Measurements from ENCODE around the gene SAMM50. TPM values are rescaled to one million over a fixed set of nuclear protein-coding genes. Genes with fewer than 3 reads are reported as not detected.

SAMM50 gene
- total and polyA plus RNA-seq, 10 of the 15 experiments (the other 5 are each of a cell fraction or from before 2014, with no cell fraction given): 38.2 to 126 (median 62.4) TPM

DNA sequence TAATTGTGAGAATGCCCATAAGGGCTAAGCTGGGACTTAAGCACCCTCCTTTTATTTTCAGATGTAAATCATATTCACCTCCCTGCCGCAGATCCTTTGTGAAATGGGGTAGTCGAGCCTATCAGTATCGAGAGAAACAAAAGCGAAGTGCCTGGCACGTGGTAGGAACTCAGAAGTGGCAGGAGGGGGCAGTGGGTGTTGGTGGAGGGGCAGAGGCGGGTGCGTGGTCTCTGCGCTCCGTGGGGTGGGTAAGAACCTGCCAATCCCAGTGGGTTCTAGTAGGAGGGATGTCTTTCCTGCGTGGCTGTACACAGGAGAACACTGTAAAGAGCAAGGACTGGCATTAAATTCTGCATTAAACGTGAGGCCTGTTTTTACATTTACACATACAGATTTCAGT, 47.1 kb downstream of the SAMM50 start:
- ChIA-PET RAD21 (ENCODE audit: unreplicated experiment) (interaction anchor here (1.0 kb wide), 1 partner anchor 81 kb away, joined by 4 read pairs; no protein-coding TSS in a partner anchor), SMC1A (ENCODE audit: uncharacterized antibody, unreplicated experiment) (no interaction called here), CTCF (interaction anchor here (1.3 kb wide), 1 partner anchor 84 kb away, joined by 4 read pairs; no protein-coding TSS in a partner anchor), POLR2A (no interaction called here)
- Histone ChIP-seq H2AFZ (ENCODE audit: control insufficient read depth, low read depth, low read length) (no peak overlapping the region), H4K20me1 (ENCODE audit: control insufficient read depth, insufficient read depth) (no peaks in the 10 kb centered on the region), H3K9ac (ENCODE audit: control insufficient read depth, insufficient read depth, low read length) (no peak overlapping the region), H3K4me3 (no peak overlapping the region), H3K36me3 (ENCODE audit: control insufficient read depth in 2 of 2, insufficient read depth in 2 of 2, low read length in 1 of 2) (peaks cover 5 to 6% of the 10 kb centered on the region in 2 experiments; a peak in 3 of 4 replicates), H3K9me3 (replicated peaks; ENCODE audit: control insufficient read depth, insufficient read depth, low read length) (no peaks in the 10 kb centered on the region; the same call in 2 of the 3 replicates), H3K4me2 (ENCODE audit: control insufficient read depth, insufficient read depth) (no peak overlapping the region), H3K27ac (ENCODE audit: control insufficient read depth, insufficient read depth) (no peak overlapping the region), H3K27me3 (replicated peaks in 1 of 2; ENCODE audit: control insufficient read depth in 2 of 2, insufficient read depth in 2 of 2, low read length in 1 of 2) (no peaks in the 10 kb centered on the region), H3K4me1 (ENCODE audit: control insufficient read depth, insufficient read depth, low read length) (no peaks in the 10 kb centered on the region), H3K79me2 (ENCODE audit: control insufficient read depth, insufficient read depth, low read length) (no peaks in the 10 kb centered on the region)
- FAIRE-seq (no peak), DNase-seq (ENCODE audit: low read depth, low spot score) (no peak), ATAC-seq (no peak)
- in situ Hi-C loops (cut with MboI): no loop called here
- intact Hi-C loops (cut with micrococcal nuclease; ENCODE audit: unreplicated experiment): no loop called here
- 89% methylated on average over 11 of the region's 11 CpGs for WGBS (ENCODE audit: insufficient coverage, insufficient replicate concordance, low lambda C conversion rate, missing lambda C conversion rate)
- BruUV-seq (replicated peaks): no TSS peak
- TF ChIP-seq ZSCAN29 (IDR thresholded peaks at IDR 0.05): no peak
- TF ChIP-seq POU2F2 (IDR thresholded peaks at IDR 0.05; ENCODE audit: borderline replicate concordance, low read depth, low read length): no peak
- TF ChIP-seq, protein P1, sequence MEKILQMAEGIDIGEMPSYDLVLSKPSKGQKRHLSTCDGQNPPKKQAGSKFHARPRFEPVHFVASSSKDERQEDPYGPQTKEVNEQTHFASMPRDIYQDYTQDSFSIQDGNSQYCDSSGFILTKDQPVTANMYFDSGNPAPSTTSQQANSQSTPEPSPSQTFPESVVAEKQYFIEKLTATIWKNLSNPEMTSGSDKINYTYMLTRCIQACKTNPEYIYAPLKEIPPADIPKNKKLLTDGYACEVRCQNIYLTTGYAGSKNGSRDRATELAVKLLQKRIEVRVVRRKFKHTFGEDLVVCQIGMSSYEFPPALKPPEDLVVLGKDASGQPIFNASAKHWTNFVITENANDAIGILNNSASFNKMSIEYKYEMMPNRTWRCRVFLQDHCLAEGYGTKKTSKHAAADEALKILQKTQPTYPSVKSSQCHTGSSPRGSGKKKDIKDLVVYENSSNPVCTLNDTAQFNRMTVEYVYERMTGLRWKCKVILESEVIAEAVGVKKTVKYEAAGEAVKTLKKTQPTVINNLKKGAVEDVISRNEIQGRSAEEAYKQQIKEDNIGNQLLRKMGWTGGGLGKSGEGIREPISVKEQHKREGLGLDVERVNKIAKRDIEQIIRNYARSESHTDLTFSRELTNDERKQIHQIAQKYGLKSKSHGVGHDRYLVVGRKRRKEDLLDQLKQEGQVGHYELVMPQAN (conservative IDR thresholded peaks at IDR 0.05): no peak
- TF ChIP-seq, protein P2, sequence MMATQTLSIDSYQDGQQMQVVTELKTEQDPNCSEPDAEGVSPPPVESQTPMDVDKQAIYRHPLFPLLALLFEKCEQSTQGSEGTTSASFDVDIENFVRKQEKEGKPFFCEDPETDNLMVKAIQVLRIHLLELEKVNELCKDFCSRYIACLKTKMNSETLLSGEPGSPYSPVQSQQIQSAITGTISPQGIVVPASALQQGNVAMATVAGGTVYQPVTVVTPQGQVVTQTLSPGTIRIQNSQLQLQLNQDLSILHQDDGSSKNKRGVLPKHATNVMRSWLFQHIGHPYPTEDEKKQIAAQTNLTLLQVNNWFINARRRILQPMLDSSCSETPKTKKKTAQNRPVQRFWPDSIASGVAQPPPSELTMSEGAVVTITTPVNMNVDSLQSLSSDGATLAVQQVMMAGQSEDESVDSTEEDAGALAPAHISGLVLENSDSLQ (IDR thresholded peaks at IDR 0.05): no peak
- TF ChIP-seq CHD1 (IDR thresholded peaks at IDR 0.05; ENCODE audit: low read depth, low read length): no peak
- no peak for TF ChIP-seq BCL11A (IDR thresholded peaks at IDR 0.05; ENCODE audit: low read depth, low read length)
- no peak for TF ChIP-seq IKZF2 (IDR thresholded peaks at IDR 0.05)
- no peak for TF ChIP-seq TBL1XR1 (IDR thresholded peaks at IDR 0.05; ENCODE audit: low read depth, low read length)
- TF ChIP-seq EGR1 (IDR thresholded peaks at IDR 0.05; ENCODE audit: borderline replicate concordance in 1 of 2, low read depth in 2 of 2, low read length in 2 of 2): no peak
- TF ChIP-seq, protein P3, sequence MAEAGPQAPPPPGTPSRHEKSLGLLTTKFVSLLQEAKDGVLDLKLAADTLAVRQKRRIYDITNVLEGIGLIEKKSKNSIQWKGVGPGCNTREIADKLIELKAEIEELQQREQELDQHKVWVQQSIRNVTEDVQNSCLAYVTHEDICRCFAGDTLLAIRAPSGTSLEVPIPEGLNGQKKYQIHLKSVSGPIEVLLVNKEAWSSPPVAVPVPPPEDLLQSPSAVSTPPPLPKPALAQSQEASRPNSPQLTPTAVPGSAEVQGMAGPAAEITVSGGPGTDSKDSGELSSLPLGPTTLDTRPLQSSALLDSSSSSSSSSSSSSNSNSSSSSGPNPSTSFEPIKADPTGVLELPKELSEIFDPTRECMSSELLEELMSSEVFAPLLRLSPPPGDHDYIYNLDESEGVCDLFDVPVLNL (IDR thresholded peaks at IDR 0.05; ENCODE audit: low read depth, low read length): no peak
- TF ChIP-seq EZH2 (IDR thresholded peaks at IDR 0.05; ENCODE audit: borderline replicate concordance, control insufficient read depth, low read depth, low read length): no peak
- TF ChIP-seq TAF1 (IDR thresholded peaks at IDR 0.05; ENCODE audit: borderline replicate concordance, low read depth, low read length): no peak
- no peak for TF ChIP-seq WRNIP1 (IDR thresholded peaks at IDR 0.05; ENCODE audit: borderline replicate concordance, low read depth, low read length)
- TF ChIP-seq, protein P4, sequence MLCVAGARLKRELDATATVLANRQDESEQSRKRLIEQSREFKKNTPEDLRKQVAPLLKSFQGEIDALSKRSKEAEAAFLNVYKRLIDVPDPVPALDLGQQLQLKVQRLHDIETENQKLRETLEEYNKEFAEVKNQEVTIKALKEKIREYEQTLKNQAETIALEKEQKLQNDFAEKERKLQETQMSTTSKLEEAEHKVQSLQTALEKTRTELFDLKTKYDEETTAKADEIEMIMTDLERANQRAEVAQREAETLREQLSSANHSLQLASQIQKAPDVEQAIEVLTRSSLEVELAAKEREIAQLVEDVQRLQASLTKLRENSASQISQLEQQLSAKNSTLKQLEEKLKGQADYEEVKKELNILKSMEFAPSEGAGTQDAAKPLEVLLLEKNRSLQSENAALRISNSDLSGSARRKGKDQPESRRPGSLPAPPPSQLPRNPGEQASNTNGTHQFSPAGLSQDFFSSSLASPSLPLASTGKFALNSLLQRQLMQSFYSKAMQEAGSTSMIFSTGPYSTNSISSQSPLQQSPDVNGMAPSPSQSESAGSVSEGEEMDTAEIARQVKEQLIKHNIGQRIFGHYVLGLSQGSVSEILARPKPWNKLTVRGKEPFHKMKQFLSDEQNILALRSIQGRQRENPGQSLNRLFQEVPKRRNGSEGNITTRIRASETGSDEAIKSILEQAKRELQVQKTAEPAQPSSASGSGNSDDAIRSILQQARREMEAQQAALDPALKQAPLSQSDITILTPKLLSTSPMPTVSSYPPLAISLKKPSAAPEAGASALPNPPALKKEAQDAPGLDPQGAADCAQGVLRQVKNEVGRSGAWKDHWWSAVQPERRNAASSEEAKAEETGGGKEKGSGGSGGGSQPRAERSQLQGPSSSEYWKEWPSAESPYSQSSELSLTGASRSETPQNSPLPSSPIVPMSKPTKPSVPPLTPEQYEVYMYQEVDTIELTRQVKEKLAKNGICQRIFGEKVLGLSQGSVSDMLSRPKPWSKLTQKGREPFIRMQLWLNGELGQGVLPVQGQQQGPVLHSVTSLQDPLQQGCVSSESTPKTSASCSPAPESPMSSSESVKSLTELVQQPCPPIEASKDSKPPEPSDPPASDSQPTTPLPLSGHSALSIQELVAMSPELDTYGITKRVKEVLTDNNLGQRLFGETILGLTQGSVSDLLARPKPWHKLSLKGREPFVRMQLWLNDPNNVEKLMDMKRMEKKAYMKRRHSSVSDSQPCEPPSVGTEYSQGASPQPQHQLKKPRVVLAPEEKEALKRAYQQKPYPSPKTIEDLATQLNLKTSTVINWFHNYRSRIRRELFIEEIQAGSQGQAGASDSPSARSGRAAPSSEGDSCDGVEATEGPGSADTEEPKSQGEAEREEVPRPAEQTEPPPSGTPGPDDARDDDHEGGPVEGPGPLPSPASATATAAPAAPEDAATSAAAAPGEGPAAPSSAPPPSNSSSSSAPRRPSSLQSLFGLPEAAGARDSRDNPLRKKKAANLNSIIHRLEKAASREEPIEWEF (IDR thresholded peaks at IDR 0.05; ENCODE audit: insufficient replicate concordance, low read depth, low read length): no peak
- TF ChIP-seq GATAD2B (conservative IDR thresholded peaks at IDR 0.05; ENCODE audit: low read depth): no peak
- TF ChIP-seq CBX5 (IDR thresholded peaks at IDR 0.05; ENCODE audit: low read depth): no peak

All from GM12878 (cell line).